BJ (cell line): ENCODE results near the gene TNFRSF1B. TPM values are rescaled to one million over a fixed set of nuclear protein-coding genes. Genes with fewer than 3 reads are reported as not detected.

Source experiments
- CTCF ChIA-PET: fragments of 350-600 bp; formaldehyde crosslinking; extraction: SDS; loops from one replicate; lab custom pipeline; 2021; ENCODE audit warnings: antibody characterized with exemption, inconsistent platforms; lab: Yijun Ruan, JAX
- POLR2A ChIA-PET: fragments of 300-600 bp; sonication (Branson Sonifier 250); formaldehyde crosslinking; extraction: SDS; loops from one replicate; lab custom pipeline; 2021; ENCODE audit warnings: antibody characterized with exemption; lab: Charles Lee
- DNase-seq: peaks from one replicate; pipeline ENCODE4 v3.0.0-alpha.2; 2011; ENCODE audit warnings: low read depth
- H3K27me3 ChIP-seq: 2 replicates; pipeline ENCODE4 v1.6.0; 2011; ENCODE audit warnings: low read length; ENCODE audit not compliant: control insufficient read depth, insufficient read depth
- H3K36me3 ChIP-seq: 2 replicates; pipeline ENCODE4 v1.5.1; 2011; ENCODE audit warnings: low read length; ENCODE audit not compliant: control insufficient read depth, insufficient read depth
- H3K4me3 ChIP-seq: 2 replicates; pipeline ENCODE4 v1.5.1; 2011; ENCODE audit warnings: low read depth, mild to moderate bottlenecking, control low read depth, low read length
- CTCF ChIP-seq: IDR thresholded peaks from 2 replicates; pipeline ENCODE4 v1.5.1; 2011; ENCODE audit warnings: low read depth, mild to moderate bottlenecking, control low read depth, inconsistent platforms, low read length, moderate library complexity; ENCODE audit not compliant: insufficient read depth
- polyA plus RNA-seq: library from polyadenylated mRNA; depleted of rRNA; stranded (reverse); fragments of >200 nt; gene quantifications from 2 replicates; pipeline ENCODE4 v1.2.3, GENCODE V29; 2011

The TNFRSF1B gene
- polyA plus RNA-seq, 1 experiment = 0.60 TPM

- H3K27me3 ChIP-seq = no peaks in the 10 kb centered on the region
- no peak for TF ChIP-seq CTCF
- DNase-seq = no peak
- H3K36me3 ChIP-seq = peaks cover 15% of the 10 kb centered on the region
- no peak overlapping the region for H3K4me3 ChIP-seq
- CTCF ChIA-PET = no interaction called here
- POLR2A ChIA-PET = no interaction called here
Observed at GRCh38 chr1:12246584-12246983, 79.8 kb downstream of the TNFRSF1B start.

GRCh38 chr1:12249181-12249580, 82.4 kb downstream of the TNFRSF1B start:
- DNase-seq = no peak
- Histone ChIP-seq H3K36me3 (peaks cover 14% of the 10 kb centered on the region), H3K4me3 (no peak overlapping the region), H3K27me3 (no peaks in the 10 kb centered on the region)
- ChIA-PET CTCF (no interaction called here), POLR2A (no interaction called here)
- no peak for TF ChIP-seq CTCF

- DNase-seq = no peak
- no peak overlapping the region for H3K4me3 ChIP-seq
- CTCF ChIA-PET = no interaction called here
- POLR2A ChIA-PET = no interaction called here
- no peaks in the 10 kb centered on the region for H3K27me3 ChIP-seq
- H3K36me3 ChIP-seq = peaks cover 13% of the 10 kb centered on the region
- TF ChIP-seq CTCF = no peak
Observed at GRCh38 chr1:12249748-12250147, 83.0 kb downstream of the TNFRSF1B start.

GRCh38 chr1:12251442-12251841, 84.7 kb downstream of the TNFRSF1B start:
- no peaks in the 10 kb centered on the region for H3K27me3 ChIP-seq
- TF ChIP-seq CTCF = no peak
- H3K4me3 ChIP-seq = no peak overlapping the region
- DNase-seq = no peak
- CTCF ChIA-PET = interaction anchor here (1.3 to 1.6 kb wide), 3 partner anchors 14 to 127 kb away, joined by 3 to 4 read pairs (median 3); no protein-coding TSS in a partner anchor
- POLR2A ChIA-PET = no interaction called here
- H3K36me3 ChIP-seq = peaks cover 13% of the 10 kb centered on the region

- ChIA-PET POLR2A (no interaction called here), CTCF (interaction anchor here (0.8 kb wide), 2 partner anchors 13 to 17 kb away, joined by 3 read pairs; no protein-coding TSS in a partner anchor)
- Histone ChIP-seq H3K27me3 (no peaks in the 10 kb centered on the region), H3K4me3 (no peak overlapping the region), H3K36me3 (peaks cover 16% of the 10 kb centered on the region)
- no peak for DNase-seq
- no peak for TF ChIP-seq CTCF
Observed at GRCh38 chr1:12255913-12256312, 89.1 kb downstream of the TNFRSF1B start.
